WTC11 (cell line): Measurements from ENCODE around the gene SLC39A7. TPM values are rescaled to one million over a fixed set of nuclear protein-coding genes. Genes with fewer than 3 reads are reported as not detected.
A peak's percentile ranks its signal among the peaks of the same experiment; 100 is the strongest.

Experiments used
- ATAC-seq: fragments of 200-7000 bp; cut with Tn5 transposase; 2 replicates; pipeline ENCODE4 v1.10.0; 2021; ENCODE audit warnings: mild to moderate bottlenecking, moderate library complexity
- Bru-seq: library from RNA; stranded (reverse); fragments of 400-500 nt; gene quantifications from one replicate; lab custom pipeline; 2021; lab: Mats Ljungman, UMichigan
- CTCF ChIA-PET: fragments of 300-600 bp; sonication (Branson Sonifier 250); formaldehyde crosslinking; loops from one replicate; lab custom pipeline; 2021; ENCODE audit warnings: antibody characterized with exemption; lab: Charles Lee
- POLR2A ChIA-PET: fragments of 350-600 bp; sonication (Branson Sonifier 250); formaldehyde crosslinking; loops from one replicate; lab custom pipeline; 2021; ENCODE audit warnings: antibody characterized with exemption; lab: Charles Lee
- DNase-seq: peaks from one replicate; pipeline ENCODE4 v3.0.0; 2021; ENCODE audit warnings: low spot score
- H3K27ac Mint-ChIP-seq: 2 replicates; pipeline ENCODE4 v1.8.0; 2021; ENCODE audit warnings: mixed read lengths
- H3K27me3 Mint-ChIP-seq: 2 replicates; pipeline ENCODE4 v1.8.0; 2021; ENCODE audit warnings: low read depth, mild to moderate bottlenecking, moderate library complexity, mixed read lengths
- H3K36me3 Mint-ChIP-seq: 2 replicates; pipeline ENCODE4 v1.8.0; 2021; ENCODE audit warnings: mixed read lengths
- H3K4me1 Mint-ChIP-seq: 2 replicates; pipeline ENCODE4 v1.8.0; 2022; ENCODE audit warnings: mixed read lengths
- H3K4me3 Mint-ChIP-seq: 2 replicates; pipeline ENCODE4 v1.8.0; 2021; ENCODE audit warnings: mild to moderate bottlenecking, moderate library complexity, mixed read lengths
- H3K9me3 Mint-ChIP-seq: 2 replicates; pipeline ENCODE4 v1.8.0; 2021; ENCODE audit warnings: mixed read lengths
- CREB1 ChIP-seq: sonication (generic); formaldehyde crosslinking; IDR thresholded peaks from 2 replicates; pipeline ENCODE4 v1.8.0; 2023; ENCODE audit warnings: mild to moderate bottlenecking, missing genetic modification reagents
- E2F4 ChIP-seq: sonication (generic); formaldehyde crosslinking; IDR thresholded peaks from 2 replicates; pipeline ENCODE4 v1.8.1; 2022; ENCODE audit warnings: low read depth, mild to moderate bottlenecking, moderate library complexity, missing genetic modification reagents, borderline replicate concordance
- ETV6 ChIP-seq: sonication (generic); formaldehyde crosslinking; IDR thresholded peaks from 2 replicates; pipeline ENCODE4 v1.8.1; 2022; ENCODE audit warnings: mild to moderate bottlenecking, missing genetic modification reagents
- FOXJ3 ChIP-seq: sonication (generic); formaldehyde crosslinking; IDR thresholded peaks from 2 replicates; pipeline ENCODE4 v1.9.0; 2021; ENCODE audit warnings: missing genetic modification reagents, mild to moderate bottlenecking, borderline replicate concordance
- GRHL2 ChIP-seq: fragments of 250-450 bp; sonication (Bioruptor Pico); IDR thresholded peaks from 2 replicates; pipeline ENCODE4 v1.8.0; 2022; ENCODE audit warnings: mild to moderate bottlenecking, moderate library complexity; ENCODE audit not compliant: insufficient replicate concordance, severe bottlenecking
- JAZF1 ChIP-seq: fragments of 250-450 bp; sonication (Bioruptor Pico); IDR thresholded peaks from 2 replicates; pipeline ENCODE4 v1.9.0; 2021; ENCODE audit warnings: moderate library complexity, mild to moderate bottlenecking, inconsistent platforms
- MYBL2 ChIP-seq: sonication (generic); formaldehyde crosslinking; IDR thresholded peaks from 2 replicates; pipeline ENCODE4 v1.8.1; 2023; ENCODE audit warnings: mild to moderate bottlenecking, moderate library complexity, missing genetic modification reagents
- NFATC4 ChIP-seq: fragments of 250-450 bp; sonication (Bioruptor Pico); IDR thresholded peaks from 2 replicates; pipeline ENCODE4 v1.9.0; 2021; ENCODE audit warnings: mild to moderate bottlenecking
- OVOL2 ChIP-seq: fragments of 250-450 bp; sonication (Bioruptor Pico); IDR thresholded peaks from 2 replicates; pipeline ENCODE4 v1.9.0; 2021; ENCODE audit warnings: mild to moderate bottlenecking, borderline replicate concordance
- PRDM15 ChIP-seq: sonication (generic); formaldehyde crosslinking; IDR thresholded peaks from 2 replicates; pipeline ENCODE4 v1.8.0; 2022; ENCODE audit warnings: missing genetic modification reagents
- RELA ChIP-seq: sonication (generic); formaldehyde crosslinking; IDR thresholded peaks from 2 replicates; pipeline ENCODE4 v1.8.1; 2022; ENCODE audit warnings: missing genetic modification reagents, mild to moderate bottlenecking, borderline replicate concordance
- SMAD4 ChIP-seq: sonication (generic); formaldehyde crosslinking; IDR thresholded peaks from 2 replicates; pipeline ENCODE4 v1.8.0; 2022; ENCODE audit warnings: mild to moderate bottlenecking, missing genetic modification reagents
- SP1 ChIP-seq: sonication (generic); formaldehyde crosslinking; conservative IDR thresholded peaks from 2 replicates; pipeline ENCODE4 v1.8.1; 2022; ENCODE audit warnings: missing genetic modification reagents
- ZNF121 ChIP-seq: sonication (generic); formaldehyde crosslinking; IDR thresholded peaks from 2 replicates; pipeline ENCODE4 v1.8.0; 2023; ENCODE audit warnings: missing genetic modification reagents
- long read RNA-seq, 3 experiments: library from RNA in 1 of 3; library from capped mRNA in 1 of 3; library from polyadenylated mRNA in 1 of 3; unstranded in 2 of 3; stranded (forward) in 1 of 3; transcript quantifications; one replicate each; pipeline ENCODE4 v2.0.0, GENCODE V29; 2021
- total RNA-seq: library from RNA; stranded (reverse); gene quantifications from 3 replicates; pipeline ENCODE4 v1.2.3, GENCODE V29; 2021
- TF ChIP-seq, protein P1 (sequence below): sonication (generic); formaldehyde crosslinking; IDR thresholded peaks from 2 replicates; pipeline ENCODE4 v1.8.0; 2023; ENCODE audit warnings: missing genetic modification reagents, mild to moderate bottlenecking, borderline replicate concordance
- TF ChIP-seq, protein P2 (sequence below): sonication (generic); formaldehyde crosslinking; IDR thresholded peaks from 2 replicates; pipeline ENCODE4 v1.8.1; 2022; ENCODE audit warnings: mild to moderate bottlenecking, moderate library complexity, missing genetic modification reagents
- TF ChIP-seq, protein P3 (sequence below): sonication (generic); formaldehyde crosslinking; IDR thresholded peaks from 2 replicates; pipeline ENCODE4 v1.8.0; 2022; ENCODE audit warnings: mild to moderate bottlenecking, missing genetic modification reagents
- TF ChIP-seq, protein P4 (sequence below): fragments of 250-450 bp; sonication (Bioruptor Pico); IDR thresholded peaks from 2 replicates; pipeline ENCODE4 v1.9.0; 2021; ENCODE audit warnings: mild to moderate bottlenecking
- TF ChIP-seq, protein P5 (sequence below): sonication (generic); formaldehyde crosslinking; IDR thresholded peaks from 2 replicates; pipeline ENCODE4 v1.8.1; 2023; ENCODE audit warnings: mild to moderate bottlenecking, missing genetic modification reagents

Gene SLC39A7
- total RNA-seq = 131 to 163 TPM (median 134 TPM) in 3 replicates
- percentile 92 among the genes with signal in this experiment for Bru-seq, nascent RNA
- long read RNA-seq, experiment 1, transcript SLC39A7-202 (7 exons, 2,409 nt) = minor isoform, 101 of 254 reads
- long read RNA-seq, experiment 1, transcript SLC39A7-201 (8 exons, 2,153 nt) = major isoform, 119 of 254 reads
- long read RNA-seq, experiment 1, partial matches to known transcripts = 23 of 254 reads
- long read RNA-seq, experiment 1, other reads (novel, unspliced or antisense) = 8 of 254 reads
- long read RNA-seq, experiment 2, transcript SLC39A7-204 (4 exons, 1,410 nt) = minor isoform, 9 of 172 reads
- long read RNA-seq, experiment 2, transcript SLC39A7-202 (7 exons, 2,409 nt) = major isoform, 55 of 172 reads
- long read RNA-seq, experiment 2, transcript SLC39A7-201 (8 exons, 2,153 nt) = minor isoform, 27 of 172 reads
- long read RNA-seq, experiment 2, partial matches to known transcripts = 38 of 172 reads
- long read RNA-seq, experiment 2, other reads (novel, unspliced or antisense) = 43 of 172 reads
- long read RNA-seq, experiment 3, partial matches to known transcripts = 2 of 5 reads
- long read RNA-seq, experiment 3, other reads (novel, unspliced or antisense) = 0 of 5 reads

- DNase-seq (peak; percentile 99), ATAC-seq (peak; percentile 58)
- H3K27ac Mint-ChIP-seq = peak within 1 kb of the TSS; percentile 99
- no peaks in the 10 kb centered on the region for H3K9me3 Mint-ChIP-seq
- peaks cover 4% of the 10 kb centered on the region for H3K27me3 Mint-ChIP-seq
- POLR2A ChIA-PET = interaction anchor here (0.7 to 1.5 kb wide), 3 partner anchors 49 to 229 kb away, joined by 3 to 5 read pairs (median 4); partner anchors contain the start of gene B3GALT4
- peaks cover 54% of the 10 kb centered on the region for H3K4me1 Mint-ChIP-seq
- CTCF ChIA-PET = interaction anchor here (0.9 to 2.2 kb wide), 5 partner anchors 9 to 82 kb away, joined by 3 to 20 read pairs (median 3); no protein-coding TSS in a partner anchor
- peaks cover 34% of the 10 kb centered on the region for H3K36me3 Mint-ChIP-seq
- H3K4me3 Mint-ChIP-seq = peak within 1 kb of the TSS; percentile 97
- TF ChIP-seq, protein P1, sequence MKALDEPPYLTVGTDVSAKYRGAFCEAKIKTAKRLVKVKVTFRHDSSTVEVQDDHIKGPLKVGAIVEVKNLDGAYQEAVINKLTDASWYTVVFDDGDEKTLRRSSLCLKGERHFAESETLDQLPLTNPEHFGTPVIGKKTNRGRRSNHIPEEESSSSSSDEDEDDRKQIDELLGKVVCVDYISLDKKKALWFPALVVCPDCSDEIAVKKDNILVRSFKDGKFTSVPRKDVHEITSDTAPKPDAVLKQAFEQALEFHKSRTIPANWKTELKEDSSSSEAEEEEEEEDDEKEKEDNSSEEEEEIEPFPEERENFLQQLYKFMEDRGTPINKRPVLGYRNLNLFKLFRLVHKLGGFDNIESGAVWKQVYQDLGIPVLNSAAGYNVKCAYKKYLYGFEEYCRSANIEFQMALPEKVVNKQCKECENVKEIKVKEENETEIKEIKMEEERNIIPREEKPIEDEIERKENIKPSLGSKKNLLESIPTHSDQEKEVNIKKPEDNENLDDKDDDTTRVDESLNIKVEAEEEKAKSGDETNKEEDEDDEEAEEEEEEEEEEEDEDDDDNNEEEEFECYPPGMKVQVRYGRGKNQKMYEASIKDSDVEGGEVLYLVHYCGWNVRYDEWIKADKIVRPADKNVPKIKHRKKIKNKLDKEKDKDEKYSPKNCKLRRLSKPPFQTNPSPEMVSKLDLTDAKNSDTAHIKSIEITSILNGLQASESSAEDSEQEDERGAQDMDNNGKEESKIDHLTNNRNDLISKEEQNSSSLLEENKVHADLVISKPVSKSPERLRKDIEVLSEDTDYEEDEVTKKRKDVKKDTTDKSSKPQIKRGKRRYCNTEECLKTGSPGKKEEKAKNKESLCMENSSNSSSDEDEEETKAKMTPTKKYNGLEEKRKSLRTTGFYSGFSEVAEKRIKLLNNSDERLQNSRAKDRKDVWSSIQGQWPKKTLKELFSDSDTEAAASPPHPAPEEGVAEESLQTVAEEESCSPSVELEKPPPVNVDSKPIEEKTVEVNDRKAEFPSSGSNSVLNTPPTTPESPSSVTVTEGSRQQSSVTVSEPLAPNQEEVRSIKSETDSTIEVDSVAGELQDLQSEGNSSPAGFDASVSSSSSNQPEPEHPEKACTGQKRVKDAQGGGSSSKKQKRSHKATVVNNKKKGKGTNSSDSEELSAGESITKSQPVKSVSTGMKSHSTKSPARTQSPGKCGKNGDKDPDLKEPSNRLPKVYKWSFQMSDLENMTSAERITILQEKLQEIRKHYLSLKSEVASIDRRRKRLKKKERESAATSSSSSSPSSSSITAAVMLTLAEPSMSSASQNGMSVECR (CRISPR knock-in tag) = 0 out of 2 replicates have a peak, but pooled peaks have one; percentile 6
- TF ChIP-seq, protein P2, sequence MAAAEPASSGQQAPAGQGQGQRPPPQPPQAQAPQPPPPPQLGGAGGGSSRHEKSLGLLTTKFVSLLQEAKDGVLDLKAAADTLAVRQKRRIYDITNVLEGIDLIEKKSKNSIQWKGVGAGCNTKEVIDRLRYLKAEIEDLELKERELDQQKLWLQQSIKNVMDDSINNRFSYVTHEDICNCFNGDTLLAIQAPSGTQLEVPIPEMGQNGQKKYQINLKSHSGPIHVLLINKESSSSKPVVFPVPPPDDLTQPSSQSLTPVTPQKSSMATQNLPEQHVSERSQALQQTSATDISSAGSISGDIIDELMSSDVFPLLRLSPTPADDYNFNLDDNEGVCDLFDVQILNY (CRISPR knock-in tag) = peak; percentile 45
- TF ChIP-seq ZNF121 (CRISPR knock-in tag) (peak; percentile 38; the same call in 1 of the 2 replicates), CREB1 (CRISPR knock-in tag) (peak; percentile 9; the same call in 1 of the 2 replicates), RELA (CRISPR knock-in tag) (peak; percentile 51; the same call in 1 of the 2 replicates), SP1 (peak; percentile 88), PRDM15 (peak; percentile 99), OVOL2 (CRISPR knock-in tag) (no peak), E2F4 (CRISPR knock-in tag) (no peak), GRHL2 (CRISPR knock-in tag) (no peak), NFATC4 (no peak), ETV6 (CRISPR knock-in tag) (0 out of 2 replicates have a peak, but pooled peaks have one; percentile 49), MYBL2 (peak; percentile 88), SMAD4 (0 out of 2 replicates have a peak, but pooled peaks have one; percentile 40), FOXJ3 (CRISPR knock-in tag) (no peak), JAZF1 (CRISPR knock-in tag) (no peak)
- TF ChIP-seq, protein P3, sequence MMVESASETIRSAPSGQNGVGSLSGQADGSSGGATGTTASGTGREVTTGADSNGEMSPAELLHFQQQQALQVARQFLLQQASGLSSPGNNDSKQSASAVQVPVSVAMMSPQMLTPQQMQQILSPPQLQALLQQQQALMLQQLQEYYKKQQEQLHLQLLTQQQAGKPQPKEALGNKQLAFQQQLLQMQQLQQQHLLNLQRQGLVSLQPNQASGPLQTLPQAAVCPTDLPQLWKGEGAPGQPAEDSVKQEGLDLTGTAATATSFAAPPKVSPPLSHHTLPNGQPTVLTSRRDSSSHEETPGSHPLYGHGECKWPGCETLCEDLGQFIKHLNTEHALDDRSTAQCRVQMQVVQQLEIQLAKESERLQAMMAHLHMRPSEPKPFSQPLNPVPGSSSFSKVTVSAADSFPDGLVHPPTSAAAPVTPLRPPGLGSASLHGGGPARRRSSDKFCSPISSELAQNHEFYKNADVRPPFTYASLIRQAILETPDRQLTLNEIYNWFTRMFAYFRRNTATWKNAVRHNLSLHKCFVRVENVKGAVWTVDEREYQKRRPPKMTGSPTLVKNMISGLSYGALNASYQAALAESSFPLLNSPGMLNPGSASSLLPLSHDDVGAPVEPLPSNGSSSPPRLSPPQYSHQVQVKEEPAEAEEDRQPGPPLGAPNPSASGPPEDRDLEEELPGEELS (CRISPR knock-in tag) = peak; percentile 87
- TF ChIP-seq, protein P4, sequence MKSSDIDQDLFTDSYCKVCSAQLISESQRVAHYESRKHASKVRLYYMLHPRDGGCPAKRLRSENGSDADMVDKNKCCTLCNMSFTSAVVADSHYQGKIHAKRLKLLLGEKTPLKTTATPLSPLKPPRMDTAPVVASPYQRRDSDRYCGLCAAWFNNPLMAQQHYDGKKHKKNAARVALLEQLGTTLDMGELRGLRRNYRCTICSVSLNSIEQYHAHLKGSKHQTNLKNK (CRISPR knock-in tag) = no peak
- TF ChIP-seq, protein P5, sequence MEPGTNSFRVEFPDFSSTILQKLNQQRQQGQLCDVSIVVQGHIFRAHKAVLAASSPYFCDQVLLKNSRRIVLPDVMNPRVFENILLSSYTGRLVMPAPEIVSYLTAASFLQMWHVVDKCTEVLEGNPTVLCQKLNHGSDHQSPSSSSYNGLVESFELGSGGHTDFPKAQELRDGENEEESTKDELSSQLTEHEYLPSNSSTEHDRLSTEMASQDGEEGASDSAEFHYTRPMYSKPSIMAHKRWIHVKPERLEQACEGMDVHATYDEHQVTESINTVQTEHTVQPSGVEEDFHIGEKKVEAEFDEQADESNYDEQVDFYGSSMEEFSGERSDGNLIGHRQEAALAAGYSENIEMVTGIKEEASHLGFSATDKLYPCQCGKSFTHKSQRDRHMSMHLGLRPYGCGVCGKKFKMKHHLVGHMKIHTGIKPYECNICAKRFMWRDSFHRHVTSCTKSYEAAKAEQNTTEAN (CRISPR knock-in tag) = peak; percentile 93
These were observed at the start of gene SLC39A7, which contains the start of gene RXRB for GRCh38 chr6:33200219-33201146. Gene SLC39A7 (plus strand): TSS chr6:33200867. CDS start chr6:33201246, 379 bp downstream. Gene RXRB (minus strand): TSS chr6:33200665. CDS start chr6:33200476, 189 bp downstream.
